Measurements from ENCODE around the gene HECTD2. TPM values are rescaled to one million over a fixed set of nuclear protein-coding genes. Genes with fewer than 3 reads are reported as not detected.

HECTD2 gene
- total RNA-seq, 1 experiment from 2014 or later = 11.9 TPM

GRCh38 chr10:91391920-91392319 lies 18.2 kb upstream of the HECTD2 start:
- H3K4me1 ChIP-seq = no peaks in the 10 kb centered on the region
- peak in 1 of 2 experiments; percentile 10 for DNase-seq
- H3K4me3 ChIP-seq = no peak overlapping the region
- H3K36me3 ChIP-seq = no peaks in the 10 kb centered on the region
- H3K27ac ChIP-seq = no peak overlapping the region
- no peaks in the 10 kb centered on the region for H3K27me3 ChIP-seq
- no peaks in the 10 kb centered on the region for H3K9me3 ChIP-seq (replicated peaks)

- H3K27me3 ChIP-seq = no peaks in the 10 kb centered on the region
- DNase-seq = no peak
- H3K9me3 ChIP-seq (replicated peaks) = no peaks in the 10 kb centered on the region
- H3K4me1 ChIP-seq = no peaks in the 10 kb centered on the region
- no peak overlapping the region for H3K4me3 ChIP-seq
- no peak overlapping the region for H3K27ac ChIP-seq
- H3K36me3 ChIP-seq = no peaks in the 10 kb centered on the region
These were observed 3.8 kb upstream of the HECTD2 start for GRCh38 chr10:91406322-91406721.

GRCh38 chr10:91409069-91409868 lies 875 bp upstream of the HECTD2 start:
- Histone ChIP-seq H3K36me3 (no peaks in the 10 kb centered on the region), H3K4me3 (peak overlapping the region; percentile 83), H3K27me3 (no peaks in the 10 kb centered on the region), H3K4me1 (peaks cover 3% of the 10 kb centered on the region), H3K27ac (peak overlapping the region; percentile 97), H3K9me3 (replicated peaks) (no peaks in the 10 kb centered on the region)
- peak; percentile 72 to 77 for DNase-seq

GRCh38 chr10:91410638-91411371 lies 661 bp downstream of the HECTD2 start:
- no peaks in the 10 kb centered on the region for H3K27me3 ChIP-seq
- H3K27ac ChIP-seq = peak overlapping the region; percentile 97
- H3K9me3 ChIP-seq (replicated peaks) = no peaks in the 10 kb centered on the region
- H3K4me1 ChIP-seq = peaks cover 17% of the 10 kb centered on the region
- peak; percentile 16 to 29 for DNase-seq
- no peaks in the 10 kb centered on the region for H3K36me3 ChIP-seq
- peak overlapping the region; percentile 83 for H3K4me3 ChIP-seq

GRCh38 chr10:91411621-91412020 lies 1.5 kb downstream of the HECTD2 start:
- Histone ChIP-seq H3K36me3 (no peaks in the 10 kb centered on the region), H3K4me3 (peak overlapping the region; percentile 83), H3K27me3 (no peaks in the 10 kb centered on the region), H3K27ac (no peak overlapping the region), H3K4me1 (peaks cover 18% of the 10 kb centered on the region), H3K9me3 (replicated peaks) (no peaks in the 10 kb centered on the region)
- no peak for DNase-seq

- no peaks in the 10 kb centered on the region for H3K9me3 ChIP-seq (replicated peaks)
- H3K4me1 ChIP-seq = peaks cover 18% of the 10 kb centered on the region
- no peaks in the 10 kb centered on the region for H3K27me3 ChIP-seq
- no peak overlapping the region for H3K4me3 ChIP-seq
- no peak for DNase-seq
- no peak overlapping the region for H3K27ac ChIP-seq
- H3K36me3 ChIP-seq = no peaks in the 10 kb centered on the region
These were observed 2.4 kb downstream of the HECTD2 start for GRCh38 chr10:91412354-91413087.

GRCh38 chr10:91415816-91416215 lies 5.7 kb downstream of the HECTD2 start:
- Histone ChIP-seq H3K4me1 (peaks cover 18% of the 10 kb centered on the region), H3K9me3 (replicated peaks) (no peaks in the 10 kb centered on the region), H3K27ac (no peak overlapping the region), H3K27me3 (no peaks in the 10 kb centered on the region), H3K36me3 (no peaks in the 10 kb centered on the region), H3K4me3 (no peak overlapping the region)
- no peak for DNase-seq

GRCh38 chr10:91416339-91416855 lies 6.3 kb downstream of the HECTD2 start:
- Histone ChIP-seq H3K36me3 (no peaks in the 10 kb centered on the region), H3K4me1 (peaks cover 18% of the 10 kb centered on the region)
- no peak for DNase-seq

GRCh38 chr10:91418416-91418815 lies 8.3 kb downstream of the HECTD2 start:
- DNase-seq = no peak
- H3K4me3 ChIP-seq = no peak overlapping the region
- H3K4me1 ChIP-seq = peaks cover 31% of the 10 kb centered on the region
- no peaks in the 10 kb centered on the region for H3K36me3 ChIP-seq
- no peaks in the 10 kb centered on the region for H3K9me3 ChIP-seq (replicated peaks)
- H3K27ac ChIP-seq = no peak overlapping the region
- no peaks in the 10 kb centered on the region for H3K27me3 ChIP-seq

More at GRCh38 chr10:91416339-91416855, 6.3 kb downstream of the HECTD2 start:
- Histone ChIP-seq H3K9me3 (replicated peaks) (no peaks in the 10 kb centered on the region), H3K27ac (no peak overlapping the region), H3K4me3 (no peak overlapping the region), H3K27me3 (no peaks in the 10 kb centered on the region)

GRCh38 chr10:91420868-91421267 lies 10.7 kb downstream of the HECTD2 start:
- no peaks in the 10 kb centered on the region for H3K9me3 ChIP-seq (replicated peaks)
- no peak overlapping the region for H3K4me3 ChIP-seq
- peaks cover 23% of the 10 kb centered on the region for H3K4me1 ChIP-seq
- H3K27me3 ChIP-seq = no peaks in the 10 kb centered on the region
- no peaks in the 10 kb centered on the region for H3K36me3 ChIP-seq
- no peak overlapping the region for H3K27ac ChIP-seq
- DNase-seq = peak in 1 of 2 experiments; percentile 28

GRCh38 chr10:91422915-91423314 lies 12.8 kb downstream of the HECTD2 start:
- no peaks in the 10 kb centered on the region for H3K36me3 ChIP-seq
- peak overlapping the region; percentile 76 for H3K27ac ChIP-seq
- no peaks in the 10 kb centered on the region for H3K9me3 ChIP-seq (replicated peaks)
- no peaks in the 10 kb centered on the region for H3K27me3 ChIP-seq
- peak in 1 of 2 experiments; percentile 61 for DNase-seq
- H3K4me3 ChIP-seq = no peak overlapping the region
- H3K4me1 ChIP-seq = peaks cover 23% of the 10 kb centered on the region

- Histone ChIP-seq H3K4me3 (no peak overlapping the region), H3K36me3 (no peaks in the 10 kb centered on the region), H3K9me3 (replicated peaks) (no peaks in the 10 kb centered on the region), H3K27me3 (no peaks in the 10 kb centered on the region), H3K27ac (peak overlapping the region; percentile 76), H3K4me1 (peaks cover 23% of the 10 kb centered on the region)
- DNase-seq = peak; percentile 41 to 70
These were observed 13.9 kb downstream of the HECTD2 start for GRCh38 chr10:91424016-91424415.

GRCh38 chr10:91432175-91432574 lies 22.0 kb downstream of the HECTD2 start:
- Histone ChIP-seq H3K4me3 (no peak overlapping the region), H3K27me3 (no peaks in the 10 kb centered on the region), H3K36me3 (no peaks in the 10 kb centered on the region), H3K9me3 (replicated peaks) (no peaks in the 10 kb centered on the region), H3K4me1 (no peaks in the 10 kb centered on the region), H3K27ac (no peak overlapping the region)
- no peak for DNase-seq

GRCh38 chr10:91433620-91434019 lies 23.5 kb downstream of the HECTD2 start:
- no peaks in the 10 kb centered on the region for H3K9me3 ChIP-seq (replicated peaks)
- DNase-seq = no peak
- H3K27ac ChIP-seq = no peak overlapping the region

More at GRCh38 chr10:91433620-91434019, 23.5 kb downstream of the HECTD2 start:
- Histone ChIP-seq H3K27me3 (no peaks in the 10 kb centered on the region), H3K36me3 (no peaks in the 10 kb centered on the region), H3K4me3 (no peak overlapping the region), H3K4me1 (no peaks in the 10 kb centered on the region)
